Spleen (tissue), 11 donors: ENCODE measurements around the gene FRMD6. TPM values are rescaled to one million over a fixed set of nuclear protein-coding genes. Genes with fewer than 3 reads are reported as not detected.

Experiments
- DNase-seq: peaks from one replicate; pipeline ENCODE4 v3.0.0-alpha.2; 2020
- H3K27ac ChIP-seq, 8 donors: fragments of 200-600 bp; sonication (generic) in 7 of 8; 1 replicate in 4 of 8; 2 replicates in 4 of 8; pipeline versions ENCODE4 v1.5.0 to v1.8.0; 2016 to 2021; ENCODE audit warnings: inconsistent platforms in 4 of 8, mild to moderate bottlenecking in 4 of 8, moderate library complexity in 1 of 8
- H3K27me3 ChIP-seq, 7 donors: fragments of 200-600 bp; sonication (generic) in 6 of 7; replicated peaks in 1 of 7; 1 replicate in 4 of 7; 2 replicates in 3 of 7; pipeline versions ENCODE4 v1.5.0 to v1.8.0; 2016 to 2021; ENCODE audit warnings: inconsistent platforms in 3 of 7, mild to moderate bottlenecking in 1 of 7
- H3K36me3 ChIP-seq, 6 donors: fragments of 200-600 bp; sonication (generic) in 5 of 6; 1 replicate in 4 of 6; 2 replicates in 2 of 6; pipeline versions ENCODE4 v1.5.0 to v1.8.0; 2016 to 2021; ENCODE audit warnings: inconsistent platforms in 2 of 6
- H3K4me1 ChIP-seq, 6 donors: fragments of 200-600 bp; sonication (generic) in 5 of 6; 1 replicate in 3 of 6; 2 replicates in 3 of 6; pipeline versions ENCODE4 v1.5.0 to v1.8.0; 2016 to 2021; ENCODE audit warnings: inconsistent platforms in 3 of 6
- H3K4me3 ChIP-seq, 8 donors: fragments of 200-600 bp; sonication (generic) in 7 of 8; 1 replicate in 4 of 8; 2 replicates in 4 of 8; pipeline versions ENCODE4 v1.5.0 to v1.8.0; 2016 to 2021; ENCODE audit warnings: inconsistent platforms in 4 of 8, mild to moderate bottlenecking in 4 of 8, moderate library complexity in 2 of 8
- H3K9me3 ChIP-seq, 8 donors: fragments of 200-600 bp; sonication (generic) in 7 of 8; 1 replicate in 4 of 8; 2 replicates in 4 of 8; pipeline versions ENCODE4 v1.5.0 to v1.8.0; 2016 to 2021; ENCODE audit warnings: inconsistent platforms in 4 of 8
- POLR2A ChIP-seq, 3 donors: fragments of 450-650 bp; IDR thresholded peaks; one replicate each; pipeline ENCODE4 v1.5.1; 2017; ENCODE audit warnings: antibody characterized with exemption in 3 of 3, mild to moderate bottlenecking in 1 of 3
- POLR2AphosphoS5 ChIP-seq, 3 donors: sonication (generic); formaldehyde crosslinking; IDR thresholded peaks; one replicate each; pipeline ENCODE4 v1.5.1; 2017; ENCODE audit warnings: antibody characterized with exemption in 3 of 3
- WGBS, 5 donors: extraction: QIAGEN DNeasy Blood & Tissue Kit in 3 of 5; methylation state at CpG; one replicate each; pipeline versions ENCODE4 v1.1.5 to v1.1.7; 2013 to 2018; 5-methylcytosine and 5-hydroxymethylcytosine counted together
- intact Hi-C: fragments of 100-400 bp; cut with DNase I; formaldehyde crosslinking; loops from one replicate; pipeline ENCODE4 v1.15.0; 2023; ENCODE audit warnings: low total_unique reads
- polyA plus RNA-seq, 3 donors: library from polyadenylated mRNA; stranded (reverse); fragments of 200-250 nt; gene quantifications; one replicate each; pipeline ENCODE4 v1.2.1, GENCODE V29; 2013
- total RNA-seq, 7 donors: library from RNA; depleted of rRNA in 3 of 7; stranded (reverse); fragments of >200 nt in 3 of 7; fragmentation: NEBNext Ultra II Directional in 4 of 7; extraction: Animal tissue kit (Norgen Biotek cat#: 25700) in 4 of 7; gene quantifications; one replicate each; pipeline versions ENCODE4 v1.1.0 to v1.2.1, GENCODE V29; 2016 to 2021
- TF ChIP-seq, protein P1 (sequence below), 11 experiments: fragments of 200-600 bp in 7 of 11; fragments of 450-650 bp in 4 of 11; sonication (generic) in 4 of 11; IDR thresholded peaks in 8 of 11; conservative IDR thresholded peaks in 3 of 11; 1 replicate in 7 of 11; 2 replicates in 4 of 11; pipeline versions ENCODE4 v1.4.0 to v1.8.0; 2016 to 2021; ENCODE audit warnings: antibody characterized with exemption in 11 of 11, inconsistent platforms in 4 of 11, mild to moderate bottlenecking in 1 of 11
- donor health status: healthy with polysubstance abuse.
- donor health status: DM: no; HTN: no; CAD: no; lungs with moderate emphysema.
- donor health status: DM: no; HTN: no; CAD: no.
- donor health status: Bipolar disorder and iron deficiency.
- donor health status: healthy.
- donor health status: DM: no; HTN: no; CAD: no.
- donor health status: DM: yes; HTN: yes; CAD: no.

Gene FRMD6
- total and polyA plus RNA-seq, 10 donors: 2.2 to 37.2 (median 26.7) TPM

DNA sequence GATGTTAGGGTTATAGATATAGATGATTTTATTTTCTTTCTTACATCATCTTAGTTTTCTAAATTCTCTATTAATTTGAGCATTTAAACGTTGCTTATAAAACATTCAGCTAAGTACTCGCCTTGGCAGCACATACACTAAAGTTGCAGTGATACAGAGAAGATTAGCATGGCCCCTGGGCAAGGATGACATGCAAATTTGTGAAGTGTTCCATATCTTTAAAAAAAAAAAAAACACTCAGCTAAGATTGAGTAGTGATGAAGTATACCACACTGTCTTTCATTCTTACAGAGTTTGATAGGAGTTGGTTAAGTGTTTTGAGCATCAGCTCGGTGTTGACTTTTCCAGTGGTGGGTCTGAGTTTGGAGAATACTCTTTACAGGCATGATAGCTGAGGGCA, 72.3 kb downstream of the FRMD6 start:
- TF ChIP-seq POLR2A (IDR thresholded peaks at IDR 0.05) (no peak), POLR2AphosphoS5 (IDR thresholded peaks at IDR 0.05) (no peak)
- TF ChIP-seq, protein P1, sequence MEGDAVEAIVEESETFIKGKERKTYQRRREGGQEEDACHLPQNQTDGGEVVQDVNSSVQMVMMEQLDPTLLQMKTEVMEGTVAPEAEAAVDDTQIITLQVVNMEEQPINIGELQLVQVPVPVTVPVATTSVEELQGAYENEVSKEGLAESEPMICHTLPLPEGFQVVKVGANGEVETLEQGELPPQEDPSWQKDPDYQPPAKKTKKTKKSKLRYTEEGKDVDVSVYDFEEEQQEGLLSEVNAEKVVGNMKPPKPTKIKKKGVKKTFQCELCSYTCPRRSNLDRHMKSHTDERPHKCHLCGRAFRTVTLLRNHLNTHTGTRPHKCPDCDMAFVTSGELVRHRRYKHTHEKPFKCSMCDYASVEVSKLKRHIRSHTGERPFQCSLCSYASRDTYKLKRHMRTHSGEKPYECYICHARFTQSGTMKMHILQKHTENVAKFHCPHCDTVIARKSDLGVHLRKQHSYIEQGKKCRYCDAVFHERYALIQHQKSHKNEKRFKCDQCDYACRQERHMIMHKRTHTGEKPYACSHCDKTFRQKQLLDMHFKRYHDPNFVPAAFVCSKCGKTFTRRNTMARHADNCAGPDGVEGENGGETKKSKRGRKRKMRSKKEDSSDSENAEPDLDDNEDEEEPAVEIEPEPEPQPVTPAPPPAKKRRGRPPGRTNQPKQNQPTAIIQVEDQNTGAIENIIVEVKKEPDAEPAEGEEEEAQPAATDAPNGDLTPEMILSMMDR (IDR thresholded peaks at IDR 0.05 in 8 of 11, conservative IDR thresholded peaks at IDR 0.05 in 3 of 11): no peak

GRCh38 chr14:51724650-51725049, 72.9 kb downstream of the FRMD6 start:
- intact Hi-C loops: no loop called here
- no peak overlapping the region for H3K27ac ChIP-seq
- TF ChIP-seq, protein P1 (IDR thresholded peaks at IDR 0.05 in 8 of 11, conservative IDR thresholded peaks at IDR 0.05 in 3 of 11): no peak
- TF ChIP-seq POLR2A (IDR thresholded peaks at IDR 0.05) (no peak), POLR2AphosphoS5 (IDR thresholded peaks at IDR 0.05) (no peak)
- H3K4me1 ChIP-seq: no peaks in the 10 kb centered on the region
- peaks cover 0 to 65% (median 5%) of the 10 kb centered on the region in 6 donors for H3K36me3 ChIP-seq
- H3K9me3 ChIP-seq: no peaks in the 10 kb centered on the region
- DNase-seq: no peak
- H3K4me3 ChIP-seq: no peak overlapping the region
- H3K27me3 ChIP-seq: no peaks in the 10 kb centered on the region
- WGBS, 5 donors: 86 to 96% (median 92%) methylated on average over 3 of the region's 3 CpGs

More for the DNA sequence above, 72.3 kb downstream of the FRMD6 start:
- H3K27ac ChIP-seq: no peak overlapping the region
- H3K9me3 ChIP-seq: no peaks in the 10 kb centered on the region
- H3K4me1 ChIP-seq: no peaks in the 10 kb centered on the region
- 67 to 92% (median 85%) methylated on average over 3 of the region's 3 CpGs for WGBS, 5 donors
- intact Hi-C loops: no loop called here
- H3K27me3 ChIP-seq: no peaks in the 10 kb centered on the region
- no peak overlapping the region for H3K4me3 ChIP-seq
- no peak for DNase-seq
- peaks cover 0 to 68% (median 5%) of the 10 kb centered on the region in 6 donors for H3K36me3 ChIP-seq

DNA sequence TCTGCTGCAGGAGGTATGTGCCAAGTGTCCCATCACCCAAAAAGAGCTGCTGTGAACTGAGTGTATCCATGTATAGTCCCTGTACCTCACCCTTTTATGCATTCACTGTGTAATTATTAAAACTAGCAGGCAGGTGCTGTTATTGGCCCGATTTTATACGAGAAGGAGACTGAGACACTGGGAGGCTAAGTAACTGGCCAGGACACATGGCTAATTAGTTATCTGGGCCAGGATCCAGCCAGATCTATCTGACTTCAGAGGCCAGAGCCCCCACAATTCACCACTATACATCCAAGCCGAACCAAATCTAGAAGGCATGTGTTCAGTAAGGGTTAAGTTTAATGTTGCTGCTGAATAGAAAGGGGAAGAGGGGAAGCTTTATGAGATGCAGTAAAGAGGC, 73.4 kb downstream of the FRMD6 start:
- intact Hi-C loops: no loop called here
- Histone ChIP-seq H3K4me3 (no peak overlapping the region), H3K36me3 (peaks cover 0 to 61% (median 5%) of the 10 kb centered on the region in 6 donors), H3K27me3 (no peaks in the 10 kb centered on the region), H3K27ac (no peak overlapping the region), H3K4me1 (no peaks in the 10 kb centered on the region), H3K9me3 (no peaks in the 10 kb centered on the region)
- no peak for DNase-seq
- WGBS, 5 donors: 74 to 99% (median 91%) methylated on average over 3 of the region's 3 CpGs
- TF ChIP-seq, protein P1 (IDR thresholded peaks at IDR 0.05 in 8 of 11, conservative IDR thresholded peaks at IDR 0.05 in 3 of 11): no peak
- TF ChIP-seq POLR2A (IDR thresholded peaks at IDR 0.05) (no peak), POLR2AphosphoS5 (IDR thresholded peaks at IDR 0.05) (no peak)

DNA sequence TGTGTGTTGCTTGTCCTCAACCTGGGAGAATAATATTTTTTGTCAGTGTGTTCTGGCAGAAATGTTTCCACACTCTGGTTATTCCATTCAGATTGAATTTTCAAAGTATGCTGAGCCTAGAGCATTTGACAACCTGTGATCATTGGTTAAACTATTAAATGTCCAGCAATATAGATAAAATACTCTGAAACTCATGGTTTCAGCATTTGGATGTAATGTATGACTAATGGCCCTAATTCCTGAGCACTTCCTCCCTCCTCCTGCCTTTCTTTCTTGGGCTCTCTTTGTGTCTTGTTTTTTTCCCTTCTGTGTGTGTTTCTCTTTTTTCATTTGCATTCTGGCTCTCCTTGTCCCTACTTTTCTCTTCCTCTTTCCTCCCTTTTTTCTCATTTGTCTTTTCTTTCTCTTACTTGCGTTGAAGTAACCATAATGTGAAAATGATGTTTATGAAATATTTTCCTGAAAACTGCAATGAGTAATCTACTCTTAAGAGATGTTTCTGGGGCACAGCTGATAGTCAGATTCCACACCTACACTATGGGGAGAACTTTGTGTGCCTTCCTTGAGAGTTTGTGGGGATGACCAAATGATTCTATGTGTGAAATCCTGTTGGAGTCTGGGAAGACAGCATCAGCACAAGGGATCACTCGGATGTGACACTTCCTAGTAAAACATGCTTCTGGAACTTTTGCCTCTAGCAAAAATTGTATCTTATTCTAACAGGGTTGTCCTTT, 74.6 kb downstream of the FRMD6 start:
- Histone ChIP-seq H3K27ac (no peak overlapping the region), H3K4me1 (no peaks in the 10 kb centered on the region), H3K36me3 (peaks cover 0 to 49% (median 5%) of the 10 kb centered on the region in 6 donors), H3K27me3 (no peaks in the 10 kb centered on the region), H3K9me3 (no peaks in the 10 kb centered on the region), H3K4me3 (no peak overlapping the region)
- intact Hi-C loops: no loop called here
- WGBS, 5 donors: 82 to 95% (median 89%) methylated on average over 2 of the region's 2 CpGs
- no peak for DNase-seq
- no peak for TF ChIP-seq POLR2A (IDR thresholded peaks at IDR 0.05)
- TF ChIP-seq POLR2AphosphoS5 (IDR thresholded peaks at IDR 0.05): no peak
- TF ChIP-seq, protein P1 (IDR thresholded peaks at IDR 0.05 in 8 of 11, conservative IDR thresholded peaks at IDR 0.05 in 3 of 11): no peak
